AG09309 (cell line): ENCODE measurements around the gene AKR7A3.
"Not testable (repeated sequence)": the region's sequence is repeated elsewhere in the genome, so short reads cannot be mapped to it uniquely, and the experiment has no call there.

Source experiments
- DNase-seq: peaks from one replicate; pipeline ENCODE4 v3.0.0-alpha.2; 2010; ENCODE audit warnings: low read depth
- H3K4me3 ChIP-seq: 2 replicates; pipeline ENCODE4 v1.5.1; 2011; ENCODE audit warnings: mild to moderate bottlenecking, low read depth, low read length, moderate library complexity; ENCODE audit not compliant: control insufficient read depth
- TF ChIP-seq, protein P1 (sequence below): IDR thresholded peaks from 2 replicates; pipeline ENCODE4 v1.5.1; 2011; ENCODE audit warnings: mild to moderate bottlenecking, low read depth, low read length, inconsistent platforms; ENCODE audit not compliant: insufficient read depth, control insufficient read depth; ENCODE audit errors: missing control alignments

The AKR7A3 gene

GRCh38 chr1:19294638-19295037, 6.1 kb upstream of the AKR7A3 start:
- H3K4me3 ChIP-seq, result no peak overlapping the region

GRCh38 chr1:19289244-19289643, 674 bp upstream of the AKR7A3 start:
- no peak for DNase-seq
- TF ChIP-seq, protein P1, sequence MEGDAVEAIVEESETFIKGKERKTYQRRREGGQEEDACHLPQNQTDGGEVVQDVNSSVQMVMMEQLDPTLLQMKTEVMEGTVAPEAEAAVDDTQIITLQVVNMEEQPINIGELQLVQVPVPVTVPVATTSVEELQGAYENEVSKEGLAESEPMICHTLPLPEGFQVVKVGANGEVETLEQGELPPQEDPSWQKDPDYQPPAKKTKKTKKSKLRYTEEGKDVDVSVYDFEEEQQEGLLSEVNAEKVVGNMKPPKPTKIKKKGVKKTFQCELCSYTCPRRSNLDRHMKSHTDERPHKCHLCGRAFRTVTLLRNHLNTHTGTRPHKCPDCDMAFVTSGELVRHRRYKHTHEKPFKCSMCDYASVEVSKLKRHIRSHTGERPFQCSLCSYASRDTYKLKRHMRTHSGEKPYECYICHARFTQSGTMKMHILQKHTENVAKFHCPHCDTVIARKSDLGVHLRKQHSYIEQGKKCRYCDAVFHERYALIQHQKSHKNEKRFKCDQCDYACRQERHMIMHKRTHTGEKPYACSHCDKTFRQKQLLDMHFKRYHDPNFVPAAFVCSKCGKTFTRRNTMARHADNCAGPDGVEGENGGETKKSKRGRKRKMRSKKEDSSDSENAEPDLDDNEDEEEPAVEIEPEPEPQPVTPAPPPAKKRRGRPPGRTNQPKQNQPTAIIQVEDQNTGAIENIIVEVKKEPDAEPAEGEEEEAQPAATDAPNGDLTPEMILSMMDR, result no peak
- no peak overlapping the region for H3K4me3 ChIP-seq

More at GRCh38 chr1:19294638-19295037, 6.1 kb upstream of the AKR7A3 start:
- no peak for DNase-seq
- TF ChIP-seq, protein P1, result no peak

DNA sequence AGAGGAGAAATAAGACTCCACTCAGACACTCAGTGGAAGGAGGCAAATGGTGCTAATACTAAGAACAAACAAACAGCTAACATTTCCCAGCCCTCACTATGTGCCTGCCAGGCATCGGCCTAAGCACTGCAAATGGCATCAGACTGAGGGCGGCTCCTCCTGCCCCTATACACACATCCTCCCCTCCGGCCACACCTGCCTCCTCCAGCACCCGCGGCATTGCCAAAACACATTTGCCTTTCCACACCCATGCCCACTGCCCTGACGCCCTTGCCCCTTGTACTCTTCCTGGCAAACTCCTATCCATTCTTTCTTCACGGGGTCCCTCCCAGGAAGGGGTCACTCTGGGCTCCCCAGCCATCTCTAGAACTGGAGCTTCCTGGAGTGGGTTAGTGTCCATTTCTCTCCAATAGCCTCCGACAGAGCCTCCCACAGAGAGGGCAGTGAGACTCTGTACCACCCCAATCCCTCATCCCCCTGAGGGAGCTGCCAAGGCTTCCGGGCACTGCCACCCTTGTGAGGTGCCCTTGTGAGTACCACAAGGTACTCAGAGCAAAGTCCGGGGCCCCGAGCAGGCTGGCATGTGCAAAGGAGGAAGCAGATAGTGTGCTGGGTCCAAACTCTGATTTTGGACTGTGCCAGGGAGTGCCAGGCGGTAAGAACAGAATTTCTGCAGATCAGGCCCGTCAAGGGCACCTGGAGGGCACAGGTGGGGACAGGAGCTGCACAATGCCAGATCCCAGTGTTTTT, 959 bp downstream of the AKR7A3 start:
- TF ChIP-seq, protein P1, result no peak
- H3K4me3 ChIP-seq, result no peak overlapping the region
- DNase-seq, result no peak

DNA sequence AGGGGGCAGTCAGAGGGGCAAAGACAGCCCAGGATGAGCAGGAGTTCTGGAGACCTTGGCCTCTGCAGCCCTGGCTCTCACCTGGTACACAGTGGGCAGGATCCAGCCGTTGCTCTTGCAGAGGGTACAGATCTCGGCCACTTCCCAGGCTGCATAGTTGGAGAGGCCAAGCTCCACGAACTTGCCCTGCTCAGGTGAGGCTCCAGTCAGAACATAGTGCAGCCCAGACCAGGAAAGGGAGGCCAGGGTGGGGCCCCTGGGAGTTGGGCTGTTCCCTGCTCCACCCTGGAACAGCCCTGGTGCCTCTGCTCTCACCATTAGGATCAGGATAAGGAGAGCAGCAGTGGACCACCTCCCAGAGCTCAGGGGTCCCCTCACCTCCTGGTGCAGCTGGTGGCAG, 2.8 kb downstream of the AKR7A3 start:
- DNase-seq, H3K4me3 ChIP-seq: not testable (repeated sequence)

GRCh38 chr1:19285366-19285765, 3.2 kb downstream of the AKR7A3 start:
- not testable (repeated sequence) for H3K4me3 ChIP-seq, DNase-seq

- no peak for DNase-seq
- TF ChIP-seq, protein P1, result no peak
Observed at GRCh38 chr1:19284881-19285280, 3.7 kb downstream of the AKR7A3 start.

GRCh38 chr1:19283891-19284290, 4.7 kb downstream of the AKR7A3 start:
- H3K4me3 ChIP-seq, result no peak overlapping the region
- TF ChIP-seq, protein P1, result no peak
- no peak for DNase-seq

More at GRCh38 chr1:19284881-19285280, 3.7 kb downstream of the AKR7A3 start:
- H3K4me3 ChIP-seq, result no peak overlapping the region

GRCh38 chr1:19274636-19275035, 13.9 kb downstream of the AKR7A3 start:
- DNase-seq, result no peak
- TF ChIP-seq, protein P1, result no peak
- H3K4me3 ChIP-seq, result no peak overlapping the region

DNA sequence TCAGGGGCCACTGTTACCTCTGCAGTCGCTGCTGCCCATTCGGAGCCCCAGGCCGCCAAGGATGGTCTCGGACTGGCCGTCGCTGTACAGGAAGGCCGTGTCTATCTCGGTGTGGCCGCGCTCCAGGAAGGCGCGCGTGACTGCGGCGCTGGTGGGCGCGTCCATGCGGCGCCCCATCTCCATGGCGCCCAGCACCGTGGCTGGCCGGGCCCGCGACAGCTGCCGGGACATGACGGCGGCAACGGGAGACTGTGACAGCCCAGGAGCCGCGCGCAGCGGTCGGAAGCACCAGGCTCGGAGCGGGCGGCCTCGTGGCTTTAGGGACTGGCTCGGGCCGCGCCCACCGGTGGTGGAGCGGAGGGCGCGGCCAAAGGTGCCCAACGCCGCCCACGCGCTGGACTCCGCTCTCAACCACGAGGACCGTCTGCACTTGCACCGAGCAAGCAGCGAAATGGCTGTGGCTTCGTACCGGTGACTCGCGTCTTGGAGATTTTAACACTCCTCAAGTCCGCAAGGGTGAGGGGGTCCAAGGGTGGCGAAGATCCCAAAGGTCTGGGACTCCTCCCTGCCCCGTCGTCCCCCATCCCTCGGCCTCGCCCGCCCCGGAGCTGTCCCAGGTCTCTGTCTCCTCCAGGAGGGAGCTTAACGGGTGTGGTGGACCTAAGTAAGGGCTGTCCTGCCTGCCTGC, 14.6 kb downstream of the AKR7A3 start:
- DNase-seq, H3K4me3 ChIP-seq: not testable (repeated sequence)
